Erythroblast (primary cell): ENCODE data around the gene PSKH1.

Experiments used
- GATA1 ChIP-seq: IDR thresholded peaks from 2 replicates; pipeline ENCODE4 v1.6.1; 2011; ENCODE audit warnings: low read depth, mild to moderate bottlenecking, control low read depth, low read length, moderate library complexity
- POLR2A ChIP-seq: IDR thresholded peaks from 2 replicates; pipeline ENCODE4 v1.6.1; 2011; ENCODE audit warnings: mild to moderate bottlenecking, low read length

DNA sequence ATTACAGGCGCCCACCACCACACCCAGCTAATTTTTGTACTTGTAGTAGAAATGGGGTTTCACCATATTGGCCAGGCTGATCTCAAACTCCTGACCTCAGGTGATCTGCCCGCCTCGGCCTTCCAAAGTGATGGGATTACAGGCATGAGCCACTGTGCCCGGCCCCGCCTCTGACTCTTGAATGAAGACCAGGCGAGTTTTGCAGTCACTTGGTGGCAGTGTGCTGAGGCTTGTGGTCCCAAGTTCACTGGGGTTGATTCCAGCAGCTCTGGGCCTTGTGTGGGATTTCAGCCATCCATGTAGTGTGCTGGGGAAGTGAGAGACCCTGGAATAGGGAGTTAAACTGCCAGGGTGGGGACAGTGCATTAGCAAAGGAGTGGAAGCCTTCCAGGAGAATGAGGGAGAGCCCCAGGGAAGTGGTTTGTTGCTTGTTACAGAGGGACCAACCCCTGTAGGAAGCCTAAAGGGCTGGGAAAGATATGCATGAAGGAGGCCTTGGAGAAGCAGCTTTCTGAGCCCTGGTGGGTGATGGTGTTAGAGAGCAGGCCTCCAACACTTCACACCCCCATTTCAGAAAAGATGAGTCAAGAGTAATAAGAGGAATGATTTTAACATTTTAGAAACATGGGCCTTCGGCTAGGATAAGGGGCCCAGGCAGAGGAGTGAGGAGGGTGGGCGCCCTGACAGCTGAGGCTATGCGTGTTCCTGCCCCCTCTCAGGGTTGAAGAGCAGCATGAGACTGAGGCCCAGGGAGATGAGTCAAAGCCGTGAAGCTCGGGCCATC lies 14.5 kb downstream of the PSKH1 start:
- TF ChIP-seq POLR2A, result no peak
- TF ChIP-seq GATA1, result no peak
